Endothelial cell of umbilical vein (primary cell): Measurements from ENCODE around the gene LCOR.

Experiments used
- FOS ChIP-seq: IDR thresholded peaks from 2 replicates; pipeline ENCODE4 v1.6.1; 2011; ENCODE audit warnings: mild to moderate bottlenecking, low read length, moderate library complexity, borderline replicate concordance; ENCODE audit not compliant: insufficient read depth
- POLR2A ChIP-seq: IDR thresholded peaks from 2 replicates; pipeline ENCODE4 v1.6.1; 2012; ENCODE audit warnings: low read depth, mild to moderate bottlenecking, control low read depth, low read length
- POLR2AphosphoS5 ChIP-seq: IDR thresholded peaks from 2 replicates; pipeline ENCODE4 v1.6.1; 2012; ENCODE audit warnings: low read depth, mild to moderate bottlenecking, control low read depth, low read length, moderate library complexity; ENCODE audit not compliant: insufficient read depth
- TF ChIP-seq, protein P1 (sequence below), 2 donors: IDR thresholded peaks; 1 replicate in 1 of 2; 2 replicates in 1 of 2; pipeline ENCODE4 v1.5.1; 2011; ENCODE audit warnings: low read length in 2 of 2, mild to moderate bottlenecking in 2 of 2, moderate library complexity in 2 of 2, control low read depth in 1 of 2, inconsistent platforms in 1 of 2, low read depth in 1 of 2; ENCODE audit not compliant: insufficient read depth in 1 of 2; ENCODE audit errors: extremely low read depth in 1 of 2

DNA sequence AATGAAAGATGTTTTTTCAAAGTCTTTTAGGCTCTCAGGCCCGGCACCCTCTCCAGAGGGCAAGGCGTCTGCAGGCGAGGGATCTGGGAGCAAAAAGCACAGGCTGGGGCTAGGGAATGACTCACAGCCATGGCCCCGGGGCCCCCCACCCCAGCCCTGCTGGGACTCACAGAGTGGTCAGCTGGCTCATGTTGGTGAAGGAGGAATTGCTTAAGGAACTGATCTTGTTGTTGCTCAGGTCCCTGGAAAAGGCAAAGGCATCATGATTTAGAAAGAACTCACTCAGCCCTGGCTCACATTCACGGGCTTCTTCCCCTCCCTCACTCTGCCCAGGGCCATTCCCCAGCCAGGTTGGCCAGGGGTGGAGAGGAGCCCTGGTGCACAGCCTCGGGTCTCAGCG, 202.2 kb downstream of the LCOR start:
- TF ChIP-seq, protein P1, sequence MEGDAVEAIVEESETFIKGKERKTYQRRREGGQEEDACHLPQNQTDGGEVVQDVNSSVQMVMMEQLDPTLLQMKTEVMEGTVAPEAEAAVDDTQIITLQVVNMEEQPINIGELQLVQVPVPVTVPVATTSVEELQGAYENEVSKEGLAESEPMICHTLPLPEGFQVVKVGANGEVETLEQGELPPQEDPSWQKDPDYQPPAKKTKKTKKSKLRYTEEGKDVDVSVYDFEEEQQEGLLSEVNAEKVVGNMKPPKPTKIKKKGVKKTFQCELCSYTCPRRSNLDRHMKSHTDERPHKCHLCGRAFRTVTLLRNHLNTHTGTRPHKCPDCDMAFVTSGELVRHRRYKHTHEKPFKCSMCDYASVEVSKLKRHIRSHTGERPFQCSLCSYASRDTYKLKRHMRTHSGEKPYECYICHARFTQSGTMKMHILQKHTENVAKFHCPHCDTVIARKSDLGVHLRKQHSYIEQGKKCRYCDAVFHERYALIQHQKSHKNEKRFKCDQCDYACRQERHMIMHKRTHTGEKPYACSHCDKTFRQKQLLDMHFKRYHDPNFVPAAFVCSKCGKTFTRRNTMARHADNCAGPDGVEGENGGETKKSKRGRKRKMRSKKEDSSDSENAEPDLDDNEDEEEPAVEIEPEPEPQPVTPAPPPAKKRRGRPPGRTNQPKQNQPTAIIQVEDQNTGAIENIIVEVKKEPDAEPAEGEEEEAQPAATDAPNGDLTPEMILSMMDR (IDR thresholded peaks at IDR 0.05; ENCODE audit: extremely low read depth in 1 of 2, insufficient read depth in 1 of 2, low read depth in 1 of 2, low read length in 2 of 2): no peak
- TF ChIP-seq POLR2A (no peak), POLR2AphosphoS5 (no peak), FOS (no peak)
